ENCODE measurements around the gene ATP6V0A4.
"Not testable (repeated sequence)": the region's sequence is repeated elsewhere in the genome, so short reads cannot be mapped to it uniquely, and the experiment has no call there.

Gene ATP6V0A4

DNA sequence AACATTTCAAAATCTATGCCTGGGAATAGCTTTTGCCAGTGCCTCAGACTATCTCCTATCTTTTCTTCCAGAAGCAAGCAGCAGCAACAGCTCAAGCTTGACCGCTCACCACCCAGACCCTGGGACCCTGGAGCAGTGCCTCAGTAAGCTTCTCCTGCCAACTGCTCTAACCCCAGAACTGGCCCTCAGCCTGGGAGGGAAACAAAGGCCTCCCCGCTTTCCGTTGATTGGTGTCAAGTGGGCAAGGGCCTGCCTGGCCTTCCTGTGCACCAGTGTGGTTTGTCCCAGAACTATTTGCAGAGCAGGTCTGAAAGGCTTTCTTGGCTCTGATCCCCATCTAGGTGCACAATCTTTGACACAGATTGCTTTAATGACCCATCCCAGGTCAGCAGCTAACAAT, 3.3 kb upstream of the ATP6V0A4 start:
- DNase-seq: no peak

DNA sequence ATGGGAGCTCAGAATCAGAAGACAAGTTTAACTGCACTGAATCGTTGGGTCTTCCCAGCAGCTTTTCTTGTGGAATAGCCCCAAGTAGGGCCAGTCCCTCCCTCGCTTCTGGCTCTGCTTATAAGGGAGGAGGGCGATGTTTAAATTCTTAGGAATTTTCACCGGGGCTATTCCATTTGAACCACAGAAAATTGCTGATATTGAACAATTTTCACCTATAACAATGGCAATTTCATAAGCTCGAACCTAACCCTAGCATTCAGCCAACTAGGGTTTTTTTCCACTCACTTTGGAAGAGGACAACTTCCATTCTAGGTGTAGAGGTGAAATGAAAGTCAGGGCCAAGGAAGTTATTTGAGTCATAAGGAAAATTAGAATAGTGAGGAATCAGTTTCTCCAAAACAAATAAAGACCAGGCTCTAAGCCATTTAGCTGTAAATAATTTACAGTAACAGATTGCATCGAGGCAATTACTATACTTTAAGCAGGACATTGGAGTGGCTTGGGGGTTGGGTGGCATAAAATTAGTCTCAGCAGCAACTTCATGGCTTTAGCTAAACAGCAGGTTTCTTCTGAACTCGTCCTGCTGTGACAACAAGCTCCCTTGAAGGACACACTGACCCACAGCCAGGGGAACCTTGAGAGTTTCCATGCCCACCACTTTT, 1.5 kb upstream of the ATP6V0A4 start:
- DNase-seq: no peak

- DNase-seq: no peak
Observed at GRCh38 chr7:138798836-138799235, 840 bp upstream of the ATP6V0A4 start.

DNA sequence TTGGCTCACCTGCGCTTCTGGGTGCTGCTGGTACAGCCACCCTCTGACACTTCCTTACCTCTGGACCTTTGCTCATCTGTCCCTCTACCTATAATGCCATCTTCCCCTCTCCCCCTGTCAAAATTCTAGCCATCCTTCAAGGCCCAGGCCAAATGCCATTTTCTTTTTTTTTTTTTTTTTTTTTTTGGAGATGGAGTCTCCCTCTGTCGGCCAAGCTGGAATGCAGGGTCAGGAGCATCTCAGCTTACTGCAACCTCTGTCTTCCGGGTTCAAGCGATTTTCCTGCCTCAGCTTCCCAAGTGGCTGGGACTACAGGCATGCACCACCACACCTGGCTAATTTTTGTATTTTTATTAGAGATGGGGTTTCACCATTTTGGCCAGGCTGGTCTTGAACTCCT, 950 bp downstream of the ATP6V0A4 start:
- DNase-seq: not testable (repeated sequence)

- DNase-seq: no peak
Observed at GRCh38 chr7:138796038-138796615, 1.9 kb downstream of the ATP6V0A4 start.

DNA sequence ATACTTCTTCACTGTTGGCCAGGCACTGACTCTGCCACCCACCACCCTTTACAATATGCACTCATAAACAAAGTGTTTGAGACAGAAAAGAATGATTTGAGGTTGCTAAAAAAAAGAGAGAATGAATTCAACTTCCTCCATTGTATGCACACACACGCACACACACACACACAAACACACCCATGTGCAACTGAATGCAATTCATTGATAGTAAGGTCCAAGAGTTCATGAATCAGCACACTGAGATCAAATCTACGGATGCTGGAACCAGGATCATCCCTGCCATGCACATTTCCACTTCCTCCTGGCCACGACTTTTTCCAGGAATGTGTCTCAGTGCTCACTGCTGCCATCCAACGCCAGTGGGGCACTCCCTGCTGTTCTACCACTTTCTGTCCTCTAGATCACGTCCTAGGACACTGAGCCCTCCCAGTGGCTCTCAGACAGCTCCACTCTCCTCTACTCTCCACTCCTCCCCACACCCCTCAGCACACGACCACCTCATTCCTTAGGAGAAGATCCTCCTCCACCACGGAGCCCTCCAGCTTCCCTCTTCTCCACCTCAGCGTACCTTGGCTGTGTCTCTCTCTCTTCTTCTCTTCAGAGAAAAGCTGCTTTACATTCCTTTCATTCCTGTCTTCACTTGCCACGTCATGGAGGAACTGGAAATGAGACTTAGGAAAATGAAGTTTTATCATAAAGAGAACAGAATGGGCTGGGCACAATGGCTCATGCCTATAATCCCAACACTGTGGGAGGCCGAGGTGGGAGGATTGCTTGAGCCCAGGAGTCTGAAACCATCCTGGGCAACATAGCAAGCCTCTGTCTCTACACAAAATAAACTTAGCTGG, 12.2 kb downstream of the ATP6V0A4 start:
- DNase-seq: peak; percentile 89

DNA sequence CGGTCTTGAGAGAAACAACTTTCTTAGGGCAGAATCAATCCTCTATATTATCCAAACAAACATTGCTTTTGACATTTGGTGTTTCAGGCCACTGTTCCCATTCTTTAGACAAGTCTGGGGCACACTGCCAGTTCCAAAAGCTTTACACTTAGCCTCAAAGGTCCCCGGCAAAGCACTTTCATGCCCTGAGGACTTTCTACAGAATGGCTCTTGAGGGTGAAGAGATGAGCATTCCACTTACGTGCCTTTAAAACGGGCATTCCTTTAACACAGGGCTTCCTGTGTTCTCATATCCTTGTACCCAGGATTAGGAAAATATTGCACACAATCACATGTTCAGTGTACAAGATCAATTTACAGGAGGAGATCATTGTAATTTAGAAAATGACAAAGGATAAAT, 13.3 kb downstream of the ATP6V0A4 start:
- DNase-seq: no peak

DNA sequence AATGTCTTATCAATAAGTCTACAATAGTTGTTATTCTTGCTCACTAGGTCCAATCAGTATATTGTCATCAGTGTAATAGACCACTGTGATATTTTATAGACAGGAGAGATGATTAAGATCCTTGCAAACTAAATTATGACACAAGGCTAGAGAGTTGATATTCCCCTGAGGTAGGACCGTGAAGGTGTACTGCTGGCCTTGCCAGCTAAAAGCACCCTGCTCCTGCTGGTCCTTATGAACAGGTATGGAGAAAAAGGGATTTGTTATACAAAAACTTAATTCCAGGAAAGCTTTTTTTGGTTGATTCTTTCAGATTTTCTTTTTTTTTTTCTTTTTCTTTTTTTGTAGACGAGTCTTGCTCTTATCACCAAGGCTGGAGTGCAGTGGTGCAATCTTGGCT, 17.0 kb downstream of the ATP6V0A4 start:
- DNase-seq: no peak

GRCh38 chr7:138776166-138776833, 21.7 kb downstream of the ATP6V0A4 start:
- DNase-seq: no peak

DNA sequence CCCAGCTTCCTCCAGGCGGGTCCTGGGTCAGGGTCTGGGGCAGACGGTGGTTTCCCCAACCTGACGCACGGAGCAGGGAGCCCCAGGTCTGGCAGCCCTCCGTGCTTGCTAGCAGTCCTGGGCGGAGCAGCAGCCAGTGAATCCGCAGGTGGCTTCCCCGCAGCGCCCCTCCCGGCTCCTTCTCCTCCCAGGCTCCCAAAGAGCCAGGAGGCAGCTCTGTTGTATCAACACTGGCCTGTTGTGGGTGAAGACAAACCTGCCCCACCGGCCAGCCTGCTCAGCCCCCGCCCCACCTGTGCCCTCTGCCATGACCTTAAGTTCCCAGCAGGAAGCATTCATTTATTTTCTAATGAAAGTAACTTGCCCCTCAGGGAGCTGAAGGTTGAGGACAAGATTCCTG, 24.2 kb downstream of the ATP6V0A4 start:
- no peak for DNase-seq

- DNase-seq: no peak
Observed at GRCh38 chr7:138773176-138773575, 24.8 kb downstream of the ATP6V0A4 start.

- DNase-seq: no peak
Observed at GRCh38 chr7:138770904-138771303, 27.1 kb downstream of the ATP6V0A4 start.

DNA sequence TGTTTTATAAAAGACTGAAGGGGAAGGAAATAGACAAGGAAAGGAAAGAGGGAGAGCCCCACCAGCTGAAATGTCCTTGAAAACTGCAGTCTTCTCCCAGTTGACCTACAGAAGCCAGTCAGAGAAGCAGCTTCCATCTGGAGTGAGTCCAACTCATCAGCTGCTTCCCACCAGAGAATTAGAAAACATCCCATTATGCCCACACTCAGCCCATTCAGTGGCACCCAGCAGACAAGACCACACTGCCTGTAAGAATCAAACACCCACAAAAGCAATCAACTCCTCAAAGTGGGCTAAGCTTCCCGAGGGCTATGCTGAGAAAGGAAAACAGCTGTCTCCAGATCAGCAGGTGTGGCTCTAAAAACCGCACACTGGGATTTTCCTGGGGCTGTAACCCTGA, 29.8 kb downstream of the ATP6V0A4 start:
- no peak for DNase-seq

DNA sequence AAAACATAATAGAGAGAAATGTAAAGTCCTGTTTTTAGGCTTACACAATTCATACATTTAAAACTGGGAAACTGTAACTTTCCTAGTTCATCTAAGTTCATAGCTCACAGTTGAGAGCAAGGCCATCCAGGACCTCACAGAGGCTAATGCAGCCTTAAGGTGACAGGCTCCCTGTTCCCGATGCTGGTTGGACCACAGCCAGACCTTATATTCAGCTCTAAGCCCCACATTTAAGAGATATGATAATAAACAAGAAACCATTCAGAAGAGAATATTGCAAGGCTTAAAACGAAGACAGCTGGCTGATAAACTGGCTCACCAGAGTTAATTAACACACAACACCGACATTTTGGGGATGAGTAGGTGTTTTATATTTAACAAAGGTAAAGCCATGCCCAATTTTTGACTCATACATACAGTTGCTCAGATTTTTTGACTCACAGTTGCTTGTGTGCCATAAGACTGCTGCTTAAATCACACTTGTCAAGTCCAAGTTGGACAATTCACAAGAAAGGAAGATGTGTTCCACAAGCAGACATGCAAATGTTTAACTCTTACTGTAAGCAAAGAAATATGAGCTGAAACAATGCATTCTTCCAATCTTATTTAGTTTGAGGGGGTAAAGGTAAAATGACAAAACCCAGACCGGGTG, 41.3 kb downstream of the ATP6V0A4 start:
- no peak for DNase-seq

- DNase-seq: no peak
Observed at GRCh38 chr7:138755842-138756590, 42.0 kb downstream of the ATP6V0A4 start.

DNA sequence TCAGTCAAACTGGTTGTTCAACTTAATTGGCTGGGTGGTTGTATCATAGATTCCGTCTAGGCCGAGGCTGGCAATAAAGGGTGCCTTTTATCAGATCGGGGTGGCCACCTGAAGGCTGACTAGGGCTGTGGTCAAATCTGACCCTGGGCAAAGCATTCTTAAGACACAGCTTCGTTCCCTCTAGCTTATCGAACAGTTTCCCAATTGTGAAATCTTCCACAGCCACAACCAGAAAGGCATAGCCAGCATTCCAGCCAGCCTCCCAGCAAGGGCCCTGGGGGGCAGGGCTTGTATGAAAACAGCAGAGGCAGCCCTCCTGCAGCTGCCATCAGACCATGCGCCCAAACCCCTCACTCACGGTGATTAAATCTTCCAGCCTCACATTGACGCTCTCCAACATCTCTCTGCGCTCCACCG, 42.7 kb downstream of the ATP6V0A4 start:
- peak; percentile 46 for DNase-seq

- DNase-seq: no peak
Observed at GRCh38 chr7:138753610-138754009, 44.4 kb downstream of the ATP6V0A4 start.

GRCh38 chr7:138753150-138753518, 44.9 kb downstream of the ATP6V0A4 start:
- no peak for DNase-seq

- no peak for DNase-seq
Observed at GRCh38 chr7:138752518-138753149, 45.4 kb downstream of the ATP6V0A4 start.

DNA sequence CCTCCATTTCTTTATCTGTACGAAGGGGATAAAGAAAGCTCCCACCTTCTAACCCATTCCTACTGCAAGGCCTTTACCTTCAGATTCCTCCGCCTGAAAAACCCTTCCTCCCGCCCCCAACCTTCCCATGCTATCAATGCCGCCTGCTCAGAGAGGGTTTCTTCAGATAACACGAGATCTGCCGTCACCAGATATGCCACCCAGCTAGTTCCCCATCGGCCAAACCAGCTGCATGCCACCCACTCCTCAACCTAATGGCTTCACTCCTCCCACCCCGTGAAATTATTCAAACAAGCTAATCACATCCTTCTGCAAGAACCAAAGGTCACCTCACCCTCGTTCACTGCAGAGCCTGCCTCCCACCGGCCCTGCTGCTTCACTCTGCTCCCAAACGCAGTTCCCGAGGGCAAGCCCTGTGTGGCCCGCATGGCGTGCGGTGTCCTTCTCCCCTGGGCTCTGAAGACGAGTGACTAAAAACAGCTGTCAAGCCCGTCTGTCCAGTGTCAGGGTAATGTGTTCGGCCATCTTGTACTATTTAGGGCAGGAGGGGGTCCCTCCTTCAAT, 47.0 kb downstream of the ATP6V0A4 start:
- no peak for DNase-seq

DNA sequence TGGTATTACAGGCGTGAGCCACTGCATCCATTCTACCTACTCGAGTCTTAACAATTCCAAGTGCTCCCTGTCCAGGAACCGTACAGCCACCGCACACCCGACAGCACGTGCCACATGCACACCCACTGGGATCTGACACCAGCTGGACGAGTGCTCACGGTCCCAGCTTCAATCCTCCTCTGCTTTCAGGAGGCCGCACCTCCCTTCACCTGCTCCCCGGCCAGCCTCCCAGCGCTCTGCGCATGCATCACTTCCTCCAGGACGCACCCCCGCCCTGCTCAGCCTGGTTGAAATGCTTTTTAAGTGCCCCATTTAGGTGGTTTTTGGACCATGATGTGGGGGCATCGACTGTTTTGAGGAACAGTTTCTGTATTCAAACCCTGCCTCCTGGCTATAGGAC, 47.5 kb downstream of the ATP6V0A4 start:
- no peak for DNase-seq

Data from NCI-H226 (cell line).